ENCODE results near the gene CPTP.

The CPTP gene

GRCh38 chr1:1286313-1287261, 38.0 kb upstream of the CPTP start:
- ChIA-PET CTCF (interaction anchor here (1.1 to 1.9 kb wide), 4 partner anchors 10 to 292 kb away, joined by 3 to 5 read pairs (median 4); no protein-coding TSS in a partner anchor), POLR2A (interaction anchor here (0.5 kb wide), 1 partner anchor 599 kb away, joined by 5 read pairs; no protein-coding TSS in a partner anchor)
- TF ChIP-seq CTCF (IDR thresholded peaks at IDR 0.05; ENCODE audit: control extremely low read depth, extremely low read depth, low read depth, missing control alignments) = no peak
- DNase-seq (ENCODE audit: extremely low spot score) = no peak

GRCh38 chr1:1287288-1288110, 37.1 kb upstream of the CPTP start:
- DNase-seq (ENCODE audit: extremely low spot score) = no peak
- ChIA-PET CTCF (interaction anchor here (1.1 to 1.9 kb wide), 3 partner anchors 11 to 293 kb away, joined by 3 to 5 read pairs (median 3); no protein-coding TSS in a partner anchor), POLR2A (interaction anchor here (0.5 kb wide), 1 partner anchor 598 kb away, joined by 5 read pairs; no protein-coding TSS in a partner anchor)
- no peak for TF ChIP-seq CTCF (IDR thresholded peaks at IDR 0.05; ENCODE audit: control extremely low read depth, extremely low read depth, low read depth, missing control alignments)

GRCh38 chr1:1290238-1290731, 34.3 kb upstream of the CPTP start:
- TF ChIP-seq CTCF (IDR thresholded peaks at IDR 0.05; ENCODE audit: control extremely low read depth, extremely low read depth, low read depth, missing control alignments) = peak; percentile 57
- POLR2A ChIA-PET = no interaction called here
- peak; percentile 78 for DNase-seq (ENCODE audit: extremely low spot score)
- CTCF ChIA-PET = interaction anchor here (0.8 to 6.6 kb wide), 7 partner anchors 10 to 309 kb away, joined by 3 to 87 read pairs (median 4); partner anchors contain the start of genes PERM1 and TNFRSF18

GRCh38 chr1:1291023-1291528, 33.5 kb upstream of the CPTP start:
- no peak for TF ChIP-seq CTCF (IDR thresholded peaks at IDR 0.05; ENCODE audit: control extremely low read depth, extremely low read depth, low read depth, missing control alignments)
- POLR2A ChIA-PET = no interaction called here
- CTCF ChIA-PET = interaction anchor here (0.7 to 6.6 kb wide), 25 partner anchors 9 to 317 kb away, joined by 3 to 87 read pairs (median 4); partner anchors contain the start of genes PERM1 and TNFRSF18
- DNase-seq (ENCODE audit: extremely low spot score) = no peak

GRCh38 chr1:1291548-1292441, 32.8 kb upstream of the CPTP start:
- ChIA-PET POLR2A (no interaction called here), CTCF (interaction anchor here (0.6 to 6.6 kb wide), 26 partner anchors 8 to 316 kb away, joined by 3 to 87 read pairs (median 4); partner anchors contain the start of gene SCNN1D)
- DNase-seq (ENCODE audit: extremely low spot score) = peak; percentile 81
- peak; percentile 81 for TF ChIP-seq CTCF (IDR thresholded peaks at IDR 0.05; ENCODE audit: control extremely low read depth, extremely low read depth, low read depth, missing control alignments)
